ENCODE data around the gene AKR1A1.

Gene AKR1A1
- long read RNA-seq, transcript AKR1A1-202 (10 exons, 1,818 nt) = minor isoform, 46 of 420 reads
- long read RNA-seq, transcript AKR1A1-204 (4 exons, 1,018 nt) = minor isoform, 7 of 420 reads
- long read RNA-seq, transcript AKR1A1-201 (9 exons, 1,166 nt) = minor isoform, 110 of 420 reads
- long read RNA-seq, transcript AKR1A1-214 (10 exons, 1,360 nt) = major isoform, 124 of 420 reads
- long read RNA-seq, partial matches to known transcripts = 37 of 420 reads
- long read RNA-seq, other reads (novel, unspliced or antisense) = 96 of 420 reads

- Histone ChIP-seq H3K27ac (replicated peaks) (peak within 1 kb of the TSS; percentile 90), H3K27me3 (ENCODE audit: insufficient read depth, poor library complexity, severe bottlenecking) (no peaks in the 10 kb centered on the region), H3K4me3 (replicated peaks; ENCODE audit: insufficient read depth, low read length) (peak within 1 kb of the TSS; percentile 84)
- TF ChIP-seq GABPA (IDR thresholded peaks at IDR 0.05; ENCODE audit: low read depth) (peak; percentile 55), POLR2AphosphoS5 (IDR thresholded peaks at IDR 0.05; ENCODE audit: low read depth) (peak; percentile 91), REST (IDR thresholded peaks at IDR 0.05; ENCODE audit: insufficient replicate concordance, low read depth) (peak; percentile 52), SPI1 (IDR thresholded peaks at IDR 0.05; ENCODE audit: borderline replicate concordance, low read depth) (no peak), CTCF (IDR thresholded peaks at IDR 0.05; ENCODE audit: insufficient read depth, low read length) (no peak)
- peak; percentile 89 to 92 for DNase-seq (ENCODE audit: low read depth in 1 of 2, low spot score in 1 of 2)
Measured at GRCh38 chr1:45550401-45551351, at the start of gene AKR1A1. AKR1A1 (plus strand) TSS chr1:45550826; CDS start chr1:45561795, 10,969 bp downstream.

GRCh38 chr1:45501505-45501859 is 49.1 kb upstream of the AKR1A1 start:
- Histone ChIP-seq H3K4me3 (replicated peaks; ENCODE audit: insufficient read depth, low read length) (no peak overlapping the region), H3K27ac (replicated peaks) (peak overlapping the region; percentile 3; the same call in 1 of the 2 replicates), H3K27me3 (ENCODE audit: insufficient read depth, poor library complexity, severe bottlenecking) (no peaks in the 10 kb centered on the region)
- TF ChIP-seq POLR2AphosphoS5 (IDR thresholded peaks at IDR 0.05; ENCODE audit: low read depth) = no peak
- TF ChIP-seq GABPA (IDR thresholded peaks at IDR 0.05; ENCODE audit: low read depth) = no peak
- TF ChIP-seq SPI1 (IDR thresholded peaks at IDR 0.05; ENCODE audit: borderline replicate concordance, low read depth) = no peak
- TF ChIP-seq CTCF (IDR thresholded peaks at IDR 0.05; ENCODE audit: insufficient read depth, low read length) = no peak
- no peak for TF ChIP-seq REST (IDR thresholded peaks at IDR 0.05; ENCODE audit: insufficient replicate concordance, low read depth)
- no peak for DNase-seq (ENCODE audit: low read depth in 1 of 2, low spot score in 1 of 2)

GRCh38 chr1:45503462-45504360 is 46.9 kb upstream of the AKR1A1 start:
- H3K4me3 ChIP-seq (replicated peaks; ENCODE audit: insufficient read depth, low read length) = no peak overlapping the region
- H3K27me3 ChIP-seq (ENCODE audit: insufficient read depth, poor library complexity, severe bottlenecking) = no peaks in the 10 kb centered on the region
- no peak overlapping the region for H3K27ac ChIP-seq (replicated peaks)
- TF ChIP-seq POLR2AphosphoS5 (IDR thresholded peaks at IDR 0.05; ENCODE audit: low read depth) = no peak
- no peak for TF ChIP-seq REST (IDR thresholded peaks at IDR 0.05; ENCODE audit: insufficient replicate concordance, low read depth)
- TF ChIP-seq CTCF (IDR thresholded peaks at IDR 0.05; ENCODE audit: insufficient read depth, low read length) = no peak
- TF ChIP-seq GABPA (IDR thresholded peaks at IDR 0.05; ENCODE audit: low read depth) = no peak
- TF ChIP-seq SPI1 (IDR thresholded peaks at IDR 0.05; ENCODE audit: borderline replicate concordance, low read depth) = no peak
- no peak for DNase-seq (ENCODE audit: low read depth in 1 of 2, low spot score in 1 of 2)
